Dedifferentiated amniotic fluid mesenchymal stem cell (primary cell): ENCODE results near the gene CNN2.

ENCODE experiments used
- DNase-seq: peaks from one replicate; pipeline ENCODE4 v3.0.0-alpha.2; 2016; ENCODE audit errors: extremely low spot score

The CNN2 gene

DNA sequence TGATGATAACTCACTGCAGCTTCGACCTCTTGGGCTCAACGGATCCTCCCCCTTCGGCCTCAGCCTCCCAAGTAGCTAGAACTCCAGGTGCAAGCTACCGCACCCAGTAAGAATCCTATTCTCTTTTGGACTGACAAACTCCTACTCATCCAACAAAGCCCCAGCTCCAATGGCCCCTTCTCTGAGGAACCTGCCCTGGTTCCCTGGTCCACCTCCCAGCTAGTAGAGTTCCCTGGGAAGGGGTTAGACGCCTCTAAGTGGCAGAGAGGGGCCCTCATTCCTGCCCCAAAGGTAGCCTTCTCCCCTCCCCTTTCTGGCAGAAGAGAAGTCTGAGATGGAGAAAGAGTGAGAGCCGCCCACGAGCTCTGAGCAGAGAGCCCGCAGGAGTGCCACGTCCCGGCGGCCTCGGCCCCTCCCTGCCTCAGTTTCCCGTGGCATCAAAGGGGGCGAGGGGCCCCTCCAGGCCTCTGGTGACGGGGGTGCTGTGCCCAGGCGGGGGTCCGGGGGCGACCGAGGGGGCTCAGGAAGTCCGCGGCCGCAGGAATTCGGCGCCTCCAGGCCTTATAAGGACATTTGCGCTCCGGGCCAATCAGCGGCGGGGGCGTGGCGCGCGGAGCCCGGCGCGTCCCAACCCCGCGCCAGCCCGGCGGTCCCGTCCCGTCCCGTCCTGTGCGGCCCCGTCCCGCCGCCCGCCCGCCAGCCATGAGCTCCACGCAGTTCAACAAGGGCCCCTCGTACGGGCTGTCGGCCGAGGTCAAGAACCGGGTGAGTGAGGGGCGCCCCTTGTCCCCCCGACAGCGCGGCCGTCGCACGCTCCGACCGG, at the start of gene CNN2:
Gene CNN2 (plus strand): TSS at position 649 of the 823 bp plus-strand sequence. CDS start 54 bp downstream, at position 703.
- peak; percentile 60 for DNase-seq

GRCh38 chr19:977058-977464, 49.3 kb upstream of the CNN2 start:
- no peak for DNase-seq

DNA sequence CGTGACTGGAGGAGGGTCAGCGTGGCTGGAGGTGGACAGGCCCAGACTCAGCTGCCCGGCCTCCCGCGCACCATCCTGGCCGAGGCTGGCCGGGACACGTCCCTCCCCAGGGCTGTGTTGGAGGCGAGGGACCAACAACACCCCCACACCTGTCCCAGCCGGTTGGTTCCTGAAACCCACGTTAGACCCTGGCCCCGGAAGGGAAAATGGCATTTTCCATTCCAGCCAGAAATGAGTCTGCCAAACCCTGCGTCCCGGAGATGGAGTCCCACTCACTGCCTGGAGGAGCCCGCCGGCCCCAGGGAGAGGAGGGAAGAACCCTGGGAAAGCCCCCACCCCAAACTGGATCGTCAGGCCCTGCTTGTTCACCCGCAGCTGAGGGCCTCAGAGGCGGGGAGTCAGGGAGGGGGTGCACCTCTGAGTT, 47.1 kb upstream of the CNN2 start:
- no peak for DNase-seq

- no peak for DNase-seq
These were observed 46.0 kb upstream of the CNN2 start for GRCh38 chr19:980133-980998.

GRCh38 chr19:982567-983170, 43.7 kb upstream of the CNN2 start:
- peak; percentile 17 for DNase-seq

DNA sequence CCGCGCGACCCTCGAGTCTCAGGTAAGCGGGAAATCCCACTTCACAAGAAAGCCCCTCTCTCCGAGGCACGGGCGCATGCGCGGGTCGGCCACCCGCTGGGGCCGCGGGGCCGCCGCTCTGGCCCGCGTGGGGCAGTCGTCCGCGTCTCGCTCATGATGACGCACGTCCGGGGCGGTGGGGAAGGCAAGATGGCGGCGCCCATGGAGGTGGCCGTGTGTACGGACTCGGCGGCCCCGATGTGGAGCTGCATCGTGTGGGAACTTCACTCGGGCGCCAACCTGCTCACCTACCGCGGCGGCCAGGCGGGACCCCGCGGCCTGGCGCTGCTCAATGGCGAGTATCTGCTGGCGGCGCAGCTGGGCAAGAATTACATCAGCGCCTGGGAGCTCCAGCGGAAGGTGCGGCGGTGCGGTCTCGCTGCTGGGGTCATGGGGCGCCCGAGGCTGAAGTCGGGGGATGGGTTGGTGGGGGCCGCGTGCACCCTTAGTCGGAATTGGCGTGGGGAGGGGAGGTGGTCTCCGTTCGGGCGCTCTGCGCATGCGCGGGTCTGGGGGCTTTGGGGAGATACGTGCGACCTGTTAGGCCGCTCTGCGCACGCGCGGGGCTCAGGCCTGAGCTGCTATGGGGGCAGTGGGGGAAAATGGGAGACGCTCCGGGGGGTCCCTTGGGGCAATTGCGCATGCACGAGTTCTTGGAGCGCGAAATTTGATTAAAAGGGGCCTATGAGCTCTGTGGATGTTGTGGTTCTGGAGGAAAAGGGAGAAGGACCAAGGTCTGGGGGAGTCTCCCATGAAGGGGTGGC, 42.0 kb upstream of the CNN2 start, which contains the start of gene WDR18:
Gene WDR18 (plus strand): TSS at position 181 of the 803 bp plus-strand sequence. CDS start 9 bp downstream, at position 190.
- peak; percentile 86 for DNase-seq

GRCh38 chr19:986083-986482, 40.3 kb upstream of the CNN2 start:
- DNase-seq, result no peak

DNA sequence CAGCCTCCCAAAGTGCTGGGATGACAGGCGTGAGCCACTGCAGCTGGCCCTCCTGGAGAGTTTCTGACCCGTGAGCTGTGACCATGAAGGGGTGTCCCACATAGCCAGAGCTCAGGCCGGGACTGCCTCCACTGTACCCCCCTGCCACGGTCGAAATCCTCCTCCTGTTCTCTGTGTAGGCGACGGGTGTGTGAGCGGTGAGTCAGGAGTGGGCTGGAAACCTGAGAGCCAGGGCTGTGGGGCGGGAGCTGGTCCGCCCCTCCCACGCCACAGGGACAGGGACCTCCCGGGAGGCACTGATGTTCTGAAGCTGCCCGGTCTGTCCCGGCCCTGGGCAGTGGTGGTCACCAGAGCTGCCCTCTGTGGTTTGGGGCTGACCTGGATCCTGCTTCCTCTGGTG, 38.3 kb upstream of the CNN2 start:
- no peak for DNase-seq

GRCh38 chr19:988510-988909, 37.9 kb upstream of the CNN2 start:
- DNase-seq, result no peak

DNA sequence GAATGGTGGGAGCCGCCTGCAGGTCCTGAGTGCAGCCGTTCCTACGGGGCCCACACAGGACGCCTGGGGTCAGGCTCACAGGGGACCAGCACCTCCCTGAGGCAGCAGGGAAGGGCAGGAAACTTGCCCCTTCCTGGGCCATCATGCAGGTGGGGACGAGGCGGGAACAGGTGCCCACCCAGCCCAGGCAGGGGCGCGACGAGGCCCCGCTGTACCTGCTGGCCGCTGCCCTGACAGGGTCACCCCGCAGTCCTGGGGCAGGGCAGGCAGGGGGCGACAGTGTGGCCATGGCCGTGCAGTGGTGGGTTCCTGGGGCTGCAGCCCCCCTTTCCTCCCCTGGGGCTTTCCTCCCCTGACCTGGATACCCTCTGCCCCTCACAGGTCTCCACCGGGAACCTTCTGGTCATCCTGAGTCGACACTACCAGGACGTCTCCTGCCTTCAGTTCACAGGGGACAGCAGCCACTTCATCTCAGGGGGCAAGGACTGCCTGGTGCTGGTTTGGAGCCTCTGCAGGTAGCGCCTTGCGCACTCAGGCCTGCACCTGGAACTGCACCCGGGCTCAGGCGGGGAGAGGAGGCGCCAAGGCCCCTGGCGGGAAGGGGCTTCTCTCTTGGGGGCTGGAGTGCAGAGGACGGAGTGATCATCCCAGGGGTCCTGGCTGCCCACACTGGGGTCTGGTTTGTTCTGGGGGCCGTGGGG, 36.9 kb upstream of the CNN2 start:
- DNase-seq, result no peak

DNA sequence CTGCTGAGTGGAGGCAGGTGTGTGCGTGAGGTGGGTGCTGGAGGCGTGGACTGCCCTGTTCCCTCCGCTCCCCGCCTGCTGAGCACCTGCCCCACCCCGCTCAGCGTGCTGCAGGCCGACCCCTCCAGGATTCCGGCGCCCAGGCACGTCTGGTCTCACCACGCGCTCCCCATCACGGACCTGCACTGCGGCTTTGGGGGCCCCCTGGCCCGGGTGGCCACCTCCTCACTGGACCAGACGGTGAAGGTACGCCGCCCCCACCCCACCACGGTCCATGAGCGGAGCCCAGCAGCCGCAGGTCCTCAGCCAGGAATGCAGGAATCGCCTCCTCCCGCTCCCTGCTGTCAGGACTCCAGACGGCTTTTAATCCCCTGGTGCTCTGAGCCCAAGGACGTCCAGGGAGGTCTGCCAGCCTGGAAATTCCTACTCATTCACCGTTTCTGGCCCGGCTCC, 36.3 kb upstream of the CNN2 start:
- DNase-seq, result no peak

GRCh38 chr19:990746-991145, 35.7 kb upstream of the CNN2 start:
- DNase-seq, result no peak

DNA sequence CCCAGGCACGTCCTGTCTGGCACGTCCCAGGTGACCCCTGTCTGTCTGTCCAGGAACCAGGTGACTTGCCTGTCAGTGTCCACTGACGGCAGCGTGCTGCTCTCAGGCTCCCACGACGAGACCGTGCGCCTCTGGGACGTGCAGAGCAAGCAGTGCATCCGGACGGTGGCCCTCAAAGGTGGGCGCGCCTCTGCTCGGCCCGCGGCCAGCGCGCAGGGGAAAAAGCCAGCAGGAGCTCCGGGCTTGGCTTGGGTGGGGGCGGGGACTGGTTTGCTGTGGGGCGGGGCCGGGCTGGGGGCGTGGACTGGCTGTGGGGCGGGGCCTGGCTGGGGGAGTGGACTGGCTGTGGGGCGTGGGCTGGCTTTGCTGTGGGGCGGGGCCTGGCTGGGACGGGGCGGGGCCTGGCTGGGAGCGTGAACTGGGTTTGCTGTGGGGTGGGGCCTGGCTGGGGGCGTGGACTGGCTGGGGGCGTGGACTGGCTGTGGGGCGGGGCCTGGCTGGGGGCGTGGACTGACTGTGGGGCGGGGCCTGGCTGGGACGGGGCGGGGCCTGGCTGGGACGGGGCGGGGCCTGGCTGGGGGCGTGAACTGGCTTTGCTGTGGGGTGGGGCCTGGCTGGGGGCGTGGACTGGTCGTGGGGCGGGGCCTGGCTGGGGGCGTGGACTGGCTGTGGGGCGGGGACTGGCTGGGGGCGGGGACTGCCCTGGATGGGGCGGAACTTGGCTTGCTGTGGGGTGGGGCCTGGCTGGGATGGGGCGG, 35.1 kb upstream of the CNN2 start:
- DNase-seq, result no peak

DNA sequence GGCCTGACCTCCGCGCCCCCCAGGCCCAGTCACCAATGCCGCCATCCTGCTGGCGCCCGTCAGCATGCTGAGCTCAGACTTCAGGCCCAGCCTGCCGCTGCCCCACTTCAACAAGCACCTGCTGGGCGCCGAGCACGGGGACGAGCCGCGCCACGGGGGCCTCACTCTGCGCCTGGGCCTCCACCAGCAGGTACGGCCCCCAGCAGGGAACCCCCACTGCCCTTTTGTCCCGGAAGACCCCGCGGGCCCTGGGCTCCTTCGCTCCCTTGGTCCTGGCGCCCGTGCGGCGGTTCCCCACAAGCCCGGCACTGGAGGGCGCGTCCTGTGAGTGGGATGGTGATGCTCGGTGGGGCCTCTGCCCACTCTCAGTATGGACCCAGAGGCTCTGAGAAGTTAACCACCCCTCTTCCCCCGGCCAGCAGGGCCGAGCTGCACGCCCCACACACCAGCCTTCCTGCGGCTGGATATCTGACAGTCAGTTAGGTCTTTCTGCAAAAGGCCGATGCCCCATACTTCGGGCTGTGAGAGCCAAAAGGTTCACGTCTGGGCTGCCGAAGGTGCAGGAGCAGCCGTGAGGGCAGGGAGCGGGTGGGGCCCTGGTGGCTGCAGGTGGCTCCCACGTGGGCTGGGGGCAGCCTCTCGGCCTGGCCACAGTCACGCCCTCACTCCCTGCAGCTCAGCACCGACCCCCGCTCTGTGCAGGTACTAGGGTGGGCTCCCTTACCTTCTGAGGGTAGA, 34.3 kb upstream of the CNN2 start:
- no peak for DNase-seq

- DNase-seq, result no peak
These were observed 33.7 kb upstream of the CNN2 start for GRCh38 chr19:992670-993055.

GRCh38 chr19:993361-993830, 33.0 kb upstream of the CNN2 start:
- DNase-seq, result no peak

DNA sequence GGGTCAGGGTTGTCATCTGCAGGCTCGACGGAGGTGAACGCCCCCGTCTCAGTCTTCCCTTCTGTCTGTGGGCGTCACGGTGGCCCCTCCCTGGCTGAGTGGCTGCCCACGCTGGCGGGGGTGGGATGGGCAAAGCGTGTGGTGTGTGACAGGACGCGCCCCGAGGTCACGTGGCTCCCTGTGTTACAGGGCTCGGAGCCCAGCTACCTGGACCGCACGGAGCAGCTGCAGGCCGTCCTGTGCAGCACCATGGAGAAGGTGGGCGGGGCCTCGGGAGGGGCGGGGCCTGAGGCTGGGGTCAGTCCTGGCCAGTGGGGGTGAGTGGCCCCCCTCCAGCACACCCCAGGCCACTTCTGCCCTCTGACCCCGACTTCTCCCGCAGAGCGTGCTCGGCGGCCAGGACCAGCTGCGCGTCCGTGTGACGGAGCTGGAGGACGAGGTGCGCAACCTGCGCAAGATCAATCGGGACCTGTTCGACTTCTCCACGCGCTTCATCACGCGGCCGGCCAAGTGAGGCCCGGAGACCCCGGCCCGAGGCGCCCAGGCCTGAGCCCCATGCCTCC, 32.5 kb upstream of the CNN2 start:
- DNase-seq, result no peak

DNA sequence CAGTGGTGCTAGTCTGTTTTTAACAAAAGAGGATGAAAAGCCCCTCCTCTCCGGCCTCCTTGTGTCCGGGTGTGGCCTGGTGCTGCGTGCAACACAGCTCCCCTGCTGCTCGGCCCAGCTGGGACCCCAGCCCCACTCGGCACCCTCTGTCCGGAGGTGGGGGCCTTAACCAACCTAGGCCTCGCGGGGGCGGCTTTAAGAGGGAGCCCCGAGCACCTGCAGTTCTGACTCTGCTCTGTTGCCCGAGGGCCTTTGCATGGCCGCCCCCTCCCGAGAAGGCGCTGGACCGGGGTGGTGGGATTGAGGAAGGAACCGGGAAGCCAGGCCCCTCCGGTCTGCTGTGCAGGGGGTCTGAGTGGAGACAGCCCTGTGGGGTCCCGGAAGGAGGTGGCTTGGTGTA, 31.9 kb upstream of the CNN2 start:
- DNase-seq, result no peak
